Activated CD4-positive, alpha-beta T cell treated with anti-CD3 and anti-CD28 coated beads for 36 hours (primary cell): Measurements from ENCODE around the gene CDH23. TPM values are rescaled to one million over a fixed set of nuclear protein-coding genes. Genes with fewer than 3 reads are reported as not detected.

ENCODE experiments used
- ATAC-seq: fragments of 200-7000 bp; cut with Tn5 transposase; one replicate; pipeline ENCODE4 v1.10.0; 2021; ENCODE audit warnings: mild to moderate bottlenecking, moderate library complexity
- CTCF ChIA-PET: fragments of 350-600 bp; sonication (Branson Sonifier 250); formaldehyde crosslinking; loops from one replicate; lab custom pipeline; 2021; ENCODE audit warnings: antibody characterized with exemption; lab: Charles Lee
- POLR2A ChIA-PET: fragments of 350-600 bp; sonication (Branson Sonifier 250); formaldehyde crosslinking; loops from one replicate; lab custom pipeline; 2021; ENCODE audit warnings: antibody characterized with exemption, inconsistent platforms; lab: Charles Lee
- DNase-seq: peaks from one replicate; pipeline ENCODE4 v3.0.0-alpha.2; 2020
- H3K27ac Mint-ChIP-seq: one replicate; pipeline ENCODE4 v1.8.0; 2021; ENCODE audit warnings: mixed read lengths
- H3K27me3 Mint-ChIP-seq: one replicate; pipeline ENCODE4 v1.8.0; 2021; ENCODE audit warnings: mixed read lengths
- H3K36me3 Mint-ChIP-seq: one replicate; pipeline ENCODE4 v1.8.0; 2021; ENCODE audit warnings: low read depth, mixed read lengths
- H3K4me1 Mint-ChIP-seq: one replicate; pipeline ENCODE4 v1.8.0; 2021; ENCODE audit warnings: mixed read lengths
- H3K4me3 Mint-ChIP-seq: one replicate; pipeline ENCODE4 v1.8.0; 2021; ENCODE audit warnings: mild to moderate bottlenecking, moderate library complexity, mixed read lengths
- H3K9me3 Mint-ChIP-seq: one replicate; pipeline ENCODE4 v1.8.0; 2021; ENCODE audit warnings: low read depth, mixed read lengths
- intact Hi-C, 2 experiments: fragments of 100-400 bp; cut with DNase I in 1 of 2; cut with micrococcal nuclease in 1 of 2; formaldehyde crosslinking; loops; one replicate each; pipeline versions ENCODE4 v1.14.2 to v1.15.1; 2022 to 2024; cut with DNase I, micrococcal nuclease
- total RNA-seq, 2 experiments: library from RNA; stranded (reverse); gene quantifications; one replicate each; pipeline ENCODE4 v1.2.3, GENCODE V29; 2021

The CDH23 gene
- total RNA-seq, 2 experiments from 2014 or later, result 1.5 to 1.6 TPM

GRCh38 chr10:71494476-71494875 is 97.8 kb downstream of the CDH23 start:
- ATAC-seq, result no peak
- CTCF ChIA-PET, result interaction anchor here (1.0 to 2.4 kb wide), 3 partner anchors 75 to 203 kb away, joined by 4 to 10 read pairs (median 5); no protein-coding TSS in a partner anchor
- Mint-ChIP-seq H3K4me3 (no peak overlapping the region), H3K4me1 (peaks cover 6% of the 10 kb centered on the region), H3K27me3 (peaks cover 9% of the 10 kb centered on the region), H3K9me3 (peaks cover 7% of the 10 kb centered on the region), H3K27ac (no peak overlapping the region), H3K36me3 (no peaks in the 10 kb centered on the region)
- intact Hi-C loops, result no loop called here
- POLR2A ChIA-PET, result no interaction called here
- DNase-seq, result no peak

- H3K4me3 Mint-ChIP-seq, result no peak overlapping the region
- intact Hi-C loops, result no loop called here
- ATAC-seq, result no peak
- H3K27ac Mint-ChIP-seq, result no peak overlapping the region
- POLR2A ChIA-PET, result no interaction called here
- peaks cover 3% of the 10 kb centered on the region for H3K9me3 Mint-ChIP-seq
- H3K36me3 Mint-ChIP-seq, result no peaks in the 10 kb centered on the region
- peaks cover 9% of the 10 kb centered on the region for H3K27me3 Mint-ChIP-seq
- CTCF ChIA-PET, result interaction anchor here (1.7 to 2.4 kb wide), 2 partner anchors 75 kb away, joined by 9 to 10 read pairs; no protein-coding TSS in a partner anchor
- H3K4me1 Mint-ChIP-seq, result peaks cover 6% of the 10 kb centered on the region
- DNase-seq, result no peak
Observed at GRCh38 chr10:71494980-71495381, 98.3 kb downstream of the CDH23 start.

GRCh38 chr10:71496927-71497762 is 100.4 kb downstream of the CDH23 start:
- ATAC-seq, result no peak
- Mint-ChIP-seq H3K27ac (no peak overlapping the region), H3K4me3 (no peak overlapping the region), H3K27me3 (peaks cover 7% of the 10 kb centered on the region), H3K4me1 (peaks cover 6% of the 10 kb centered on the region), H3K36me3 (no peaks in the 10 kb centered on the region), H3K9me3 (no peaks in the 10 kb centered on the region)
- no peak for DNase-seq
- POLR2A ChIA-PET, result interaction anchor here (0.6 kb wide), 1 partner anchor 178 kb away, joined by 4 read pairs; no protein-coding TSS in a partner anchor
- CTCF ChIA-PET, result interaction anchor here (0.5 to 1.7 kb wide), 2 partner anchors 73 to 85 kb away, joined by 3 to 9 read pairs; no protein-coding TSS in a partner anchor
- intact Hi-C loops, result no loop called here

GRCh38 chr10:71497763-71498326 is 101.1 kb downstream of the CDH23 start:
- no peaks in the 10 kb centered on the region for H3K9me3 Mint-ChIP-seq
- H3K4me3 Mint-ChIP-seq, result no peak overlapping the region
- peaks cover 7% of the 10 kb centered on the region for H3K27me3 Mint-ChIP-seq
- intact Hi-C loops, result no loop called here
- ATAC-seq (no peak), DNase-seq (no peak)
- CTCF ChIA-PET, result interaction anchor here (1.0 to 1.6 kb wide), 5 partner anchors 11 to 110 kb away, joined by 3 to 5 read pairs (median 4); no protein-coding TSS in a partner anchor
- H3K4me1 Mint-ChIP-seq, result peaks cover 6% of the 10 kb centered on the region
- POLR2A ChIA-PET, result interaction anchor here (0.6 kb wide), 1 partner anchor 179 kb away, joined by 4 read pairs; no protein-coding TSS in a partner anchor
- no peak overlapping the region for H3K27ac Mint-ChIP-seq
- no peaks in the 10 kb centered on the region for H3K36me3 Mint-ChIP-seq

- intact Hi-C loops, result no loop called here
- Mint-ChIP-seq H3K36me3 (no peaks in the 10 kb centered on the region), H3K4me3 (no peak overlapping the region), H3K27me3 (peaks cover 11% of the 10 kb centered on the region), H3K27ac (no peak overlapping the region), H3K4me1 (no peaks in the 10 kb centered on the region), H3K9me3 (no peaks in the 10 kb centered on the region)
- ATAC-seq (no peak), DNase-seq (no peak)
- ChIA-PET POLR2A (no interaction called here), CTCF (no interaction called here)
Observed at GRCh38 chr10:71501402-71501801, 104.7 kb downstream of the CDH23 start.

GRCh38 chr10:71502190-71502589 is 105.5 kb downstream of the CDH23 start:
- no peaks in the 10 kb centered on the region for H3K9me3 Mint-ChIP-seq
- CTCF ChIA-PET, result no interaction called here

GRCh38 chr10:71502851-71503250 is 106.1 kb downstream of the CDH23 start:
- Mint-ChIP-seq H3K36me3 (no peaks in the 10 kb centered on the region), H3K4me3 (no peak overlapping the region), H3K27me3 (peaks cover 10% of the 10 kb centered on the region), H3K4me1 (no peaks in the 10 kb centered on the region), H3K9me3 (no peaks in the 10 kb centered on the region), H3K27ac (no peak overlapping the region)
- DNase-seq (no peak), ATAC-seq (no peak)
- ChIA-PET POLR2A (no interaction called here), CTCF (no interaction called here)
- intact Hi-C loops, result no loop called here

More at GRCh38 chr10:71502190-71502589, 105.5 kb downstream of the CDH23 start:
- intact Hi-C loops, result no loop called here
- DNase-seq (no peak), ATAC-seq (no peak)
- no peaks in the 10 kb centered on the region for H3K36me3 Mint-ChIP-seq
- POLR2A ChIA-PET, result no interaction called here
- no peaks in the 10 kb centered on the region for H3K4me1 Mint-ChIP-seq
- H3K27me3 Mint-ChIP-seq, result peaks cover 11% of the 10 kb centered on the region
- H3K27ac Mint-ChIP-seq, result no peak overlapping the region
- no peak overlapping the region for H3K4me3 Mint-ChIP-seq

GRCh38 chr10:71504168-71504567 is 107.4 kb downstream of the CDH23 start:
- no peak overlapping the region for H3K4me3 Mint-ChIP-seq
- ChIA-PET CTCF (no interaction called here), POLR2A (no interaction called here)
- H3K36me3 Mint-ChIP-seq, result no peaks in the 10 kb centered on the region
- DNase-seq (no peak), ATAC-seq (no peak)
- H3K27me3 Mint-ChIP-seq, result peaks cover 4% of the 10 kb centered on the region
- H3K4me1 Mint-ChIP-seq, result no peaks in the 10 kb centered on the region
- intact Hi-C loops, result no loop called here
- no peak overlapping the region for H3K27ac Mint-ChIP-seq
- H3K9me3 Mint-ChIP-seq, result no peaks in the 10 kb centered on the region

GRCh38 chr10:71504570-71504969 is 107.8 kb downstream of the CDH23 start:
- intact Hi-C loops, result no loop called here
- H3K36me3 Mint-ChIP-seq, result no peaks in the 10 kb centered on the region
- CTCF ChIA-PET, result no interaction called here
- POLR2A ChIA-PET, result no interaction called here
- DNase-seq, result no peak
- H3K4me1 Mint-ChIP-seq, result no peaks in the 10 kb centered on the region
- H3K4me3 Mint-ChIP-seq, result no peak overlapping the region
- peaks cover 4% of the 10 kb centered on the region for H3K27me3 Mint-ChIP-seq
- H3K9me3 Mint-ChIP-seq, result no peaks in the 10 kb centered on the region
- H3K27ac Mint-ChIP-seq, result no peak overlapping the region
- ATAC-seq, result no peak

- ChIA-PET CTCF (no interaction called here), POLR2A (no interaction called here)
- Mint-ChIP-seq H3K4me1 (no peaks in the 10 kb centered on the region), H3K27me3 (peaks cover 4% of the 10 kb centered on the region), H3K36me3 (no peaks in the 10 kb centered on the region), H3K27ac (no peak overlapping the region), H3K9me3 (no peaks in the 10 kb centered on the region), H3K4me3 (no peak overlapping the region)
- DNase-seq (no peak), ATAC-seq (no peak)
- intact Hi-C loops, result no loop called here
Observed at GRCh38 chr10:71505862-71506261, 109.1 kb downstream of the CDH23 start.

GRCh38 chr10:71509444-71509843 is 112.7 kb downstream of the CDH23 start:
- ChIA-PET POLR2A (no interaction called here), CTCF (interaction anchor here (0.7 to 1.3 kb wide), 3 partner anchors 13 to 61 kb away, joined by 3 read pairs; no protein-coding TSS in a partner anchor)
- Mint-ChIP-seq H3K9me3 (no peaks in the 10 kb centered on the region), H3K36me3 (no peaks in the 10 kb centered on the region), H3K27ac (no peak overlapping the region), H3K4me1 (no peaks in the 10 kb centered on the region), H3K4me3 (no peak overlapping the region), H3K27me3 (peaks cover 4% of the 10 kb centered on the region)
- DNase-seq (no peak), ATAC-seq (no peak)
- intact Hi-C loops, result no loop called here
